Astrocyte of the cerebellum (primary cell): ENCODE results near the gene LIPE.

Experiments used
- DNase-seq: peaks from one replicate; pipeline ENCODE4 v3.0.0-alpha.2; 2011; ENCODE audit warnings: low read depth
- H3K4me3 ChIP-seq: 2 replicates; pipeline ENCODE4 v1.5.1; 2011; ENCODE audit warnings: mild to moderate bottlenecking, low read depth, low read length, moderate library complexity
- CTCF ChIP-seq: IDR thresholded peaks from 2 replicates; pipeline ENCODE4 v1.5.1; 2012; ENCODE audit warnings: low read length, low read depth, moderate library complexity, mild to moderate bottlenecking; ENCODE audit errors: missing control alignments
- in situ Hi-C: cut with HindIII; loops from 2 replicates; pipeline ENCODE4 v1.10.0; 2017; ENCODE audit warnings: low sequenced_read_pairs

Gene LIPE

GRCh38 chr19:42427313-42427712, at the start of gene LIPE:
Gene LIPE (minus strand): TSS chr19:42427388. CDS start chr19:42427149, 239 bp downstream.
- TF ChIP-seq CTCF: no peak
- no peak for DNase-seq
- H3K4me3 ChIP-seq: no peak within 1 kb of the TSS

GRCh38 chr19:42475366-42475765, 48.2 kb upstream of the LIPE start:
- in situ Hi-C loops: no loop called here
- DNase-seq: no peak
- H3K4me3 ChIP-seq: no peak overlapping the region
- no peak for TF ChIP-seq CTCF

More at GRCh38 chr19:42427313-42427712, at the start of gene LIPE:
- in situ Hi-C loops: no loop called here

GRCh38 chr19:42474743-42475142, 47.6 kb upstream of the LIPE start:
- in situ Hi-C loops: no loop called here
- no peak for DNase-seq

GRCh38 chr19:42473686-42474085, 46.5 kb upstream of the LIPE start:
- in situ Hi-C loops: no loop called here
- H3K4me3 ChIP-seq: no peak overlapping the region
- no peak for TF ChIP-seq CTCF
- DNase-seq: no peak

More at GRCh38 chr19:42474743-42475142, 47.6 kb upstream of the LIPE start:
- TF ChIP-seq CTCF: no peak
- H3K4me3 ChIP-seq: no peak overlapping the region

- no peak for DNase-seq
- H3K4me3 ChIP-seq: no peak overlapping the region
- in situ Hi-C loops: no loop called here
- no peak for TF ChIP-seq CTCF
Measured at GRCh38 chr19:42472402-42473147, 45.4 kb upstream of the LIPE start.

GRCh38 chr19:42471554-42472249, 44.5 kb upstream of the LIPE start:
- in situ Hi-C loops: no loop called here
- TF ChIP-seq CTCF: no peak

More at GRCh38 chr19:42471554-42472249, 44.5 kb upstream of the LIPE start:
- no peak overlapping the region for H3K4me3 ChIP-seq
- no peak for DNase-seq
